Measurements from ENCODE around the gene TRIM46.
"Not testable (repeated sequence)": the region's sequence is repeated elsewhere in the genome, so short reads cannot be mapped to it uniquely, and the experiment has no call there.

TRIM46 gene

DNA sequence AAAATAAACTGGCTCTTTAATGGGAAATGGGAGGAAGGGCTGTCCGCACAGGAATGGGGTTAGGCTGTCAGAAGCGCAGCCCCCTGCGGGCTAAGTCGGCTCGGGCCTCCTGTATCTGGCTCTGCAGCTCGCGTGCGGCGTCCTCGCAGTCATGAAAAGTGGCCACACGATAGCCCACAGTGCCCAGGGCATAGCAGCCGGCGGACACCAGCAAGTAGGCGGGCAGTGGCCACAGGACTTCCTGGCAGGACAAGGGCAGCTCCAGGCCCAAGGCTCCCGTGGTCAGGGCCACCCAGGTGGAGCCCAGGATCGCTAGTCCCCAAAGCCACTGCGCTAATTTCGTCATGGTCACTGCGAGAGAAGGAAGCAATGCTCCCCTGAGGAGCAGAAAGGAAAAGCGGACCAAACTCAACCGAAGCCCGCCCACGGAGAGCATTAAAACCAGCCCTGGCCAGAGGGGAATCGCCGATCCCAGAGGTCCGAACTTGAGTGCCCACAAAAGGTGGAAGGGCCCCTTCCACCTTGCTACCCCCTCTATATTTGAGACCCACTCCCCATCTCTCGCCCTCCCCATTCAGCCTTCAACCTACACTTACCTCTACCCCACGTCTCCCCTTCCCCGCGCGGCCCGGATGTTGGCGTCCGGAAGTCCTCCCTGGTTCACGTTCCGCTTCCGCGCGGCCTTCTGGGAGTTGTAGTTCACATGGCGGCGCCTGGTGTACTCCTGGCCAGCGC lies 33.6 kb upstream of the TRIM46 start, which contains the start of gene DPM3:
Gene DPM3, minus strand, starts transcription at position 637 of the 735 bp plus-strand sequence. Its CDS starts 291 bp downstream, at position 346.
- DNase-seq, result peak; percentile 89

DNA sequence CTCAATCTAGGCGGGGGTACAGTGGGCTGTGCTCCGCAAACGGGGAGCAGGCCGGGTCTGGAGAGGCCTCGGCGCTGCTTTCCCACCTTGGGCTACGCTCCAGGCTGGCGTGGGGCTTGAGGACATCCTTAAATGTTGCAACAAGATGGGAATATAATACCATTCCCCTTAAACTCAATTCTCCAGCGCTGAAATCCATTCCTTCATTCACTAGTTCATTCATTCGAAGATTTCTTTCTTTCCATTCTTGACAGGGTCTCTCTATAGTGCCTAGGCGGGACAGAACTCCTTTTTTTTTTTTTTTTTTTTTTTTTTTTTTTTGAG lies 33.1 kb upstream of the TRIM46 start:
- no peak for DNase-seq

DNA sequence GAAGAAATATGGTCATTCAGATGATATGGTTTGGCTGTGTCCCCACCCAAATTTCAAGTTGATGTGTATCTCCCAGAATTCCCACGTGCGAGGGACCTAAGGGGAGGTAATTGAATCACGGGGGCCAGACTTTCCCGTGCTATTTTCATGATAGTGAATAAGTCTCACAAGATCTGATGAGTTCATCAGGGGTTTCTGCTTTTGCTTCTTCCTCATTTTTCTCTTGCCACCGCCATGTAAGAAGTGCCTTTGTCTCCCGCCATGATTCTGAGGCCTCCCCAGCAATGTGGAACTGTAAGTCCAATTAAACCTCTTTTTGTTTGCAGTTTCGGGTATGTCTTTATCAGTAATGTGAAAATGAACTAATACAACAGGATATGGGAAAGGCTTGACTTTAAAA lies 31.9 kb upstream of the TRIM46 start:
- DNase-seq, result no peak

DNA sequence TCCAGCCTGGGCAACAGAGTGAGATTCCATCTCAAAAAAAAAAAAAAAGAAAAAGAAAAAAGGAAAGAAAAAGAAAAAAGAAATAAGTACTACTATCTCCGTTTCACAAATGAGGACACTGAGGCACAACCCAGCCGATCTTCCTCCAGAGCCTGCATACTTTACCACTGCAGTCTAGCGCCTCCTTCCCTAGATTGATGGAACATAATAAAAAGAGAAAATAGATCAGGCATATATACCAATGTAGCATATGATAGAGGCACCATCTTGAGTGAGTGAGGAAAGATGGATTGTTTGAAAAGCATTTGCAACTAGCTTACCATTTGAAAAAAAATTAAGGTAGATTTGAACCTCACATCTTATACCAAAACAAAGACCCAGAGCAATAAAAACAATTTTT lies 28.2 kb upstream of the TRIM46 start:
- no peak for DNase-seq

DNA sequence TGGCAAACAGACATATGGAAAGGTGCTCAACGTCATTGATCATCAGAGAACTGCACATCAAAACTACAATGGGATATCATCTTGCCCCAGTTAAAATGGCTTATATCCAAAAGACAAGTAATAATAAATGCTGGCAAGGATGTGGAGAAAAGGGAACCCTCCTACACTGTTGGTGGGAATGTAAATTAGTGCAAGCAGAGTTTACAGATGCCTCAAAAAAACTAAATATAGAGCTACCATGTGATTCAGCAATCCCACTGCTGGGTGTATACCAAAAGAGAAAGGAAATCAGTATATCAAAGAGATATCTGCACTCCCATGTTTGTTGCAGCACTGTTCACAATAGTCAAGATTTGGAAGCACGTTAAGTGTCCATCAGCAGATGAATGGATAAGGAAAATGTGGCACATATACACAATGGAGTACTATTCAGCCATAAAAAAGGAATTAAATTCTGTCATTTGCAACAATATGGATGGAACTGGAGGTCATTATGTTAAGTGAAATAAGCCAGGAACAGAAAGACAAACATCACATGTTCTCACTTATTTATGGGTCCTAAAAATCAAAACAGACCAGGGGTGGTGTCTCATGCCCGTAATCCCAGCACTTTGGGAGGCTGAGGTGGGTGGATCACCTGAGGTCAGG lies 17.5 kb upstream of the TRIM46 start:
- DNase-seq, result not testable (repeated sequence)

DNA sequence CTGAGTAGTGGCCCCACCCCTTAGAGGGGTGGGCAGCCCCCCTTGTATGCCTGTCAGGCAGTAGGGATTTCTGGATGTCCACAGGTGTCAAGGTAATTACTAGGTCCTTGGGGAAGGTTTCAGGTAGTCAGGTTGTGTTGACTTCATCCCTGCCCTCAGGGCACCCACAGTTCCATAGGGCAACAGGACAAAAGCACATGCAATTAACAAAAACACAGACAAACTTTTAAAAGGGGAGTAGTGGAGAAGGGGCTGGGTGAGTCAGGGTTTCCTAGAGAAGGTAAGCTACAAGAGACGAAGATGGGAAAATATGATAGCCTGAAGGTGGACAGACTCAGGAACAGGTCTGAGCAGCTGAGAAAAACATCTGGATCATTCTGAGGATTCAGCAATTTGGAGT lies 14.7 kb upstream of the TRIM46 start:
- DNase-seq, result no peak

DNA sequence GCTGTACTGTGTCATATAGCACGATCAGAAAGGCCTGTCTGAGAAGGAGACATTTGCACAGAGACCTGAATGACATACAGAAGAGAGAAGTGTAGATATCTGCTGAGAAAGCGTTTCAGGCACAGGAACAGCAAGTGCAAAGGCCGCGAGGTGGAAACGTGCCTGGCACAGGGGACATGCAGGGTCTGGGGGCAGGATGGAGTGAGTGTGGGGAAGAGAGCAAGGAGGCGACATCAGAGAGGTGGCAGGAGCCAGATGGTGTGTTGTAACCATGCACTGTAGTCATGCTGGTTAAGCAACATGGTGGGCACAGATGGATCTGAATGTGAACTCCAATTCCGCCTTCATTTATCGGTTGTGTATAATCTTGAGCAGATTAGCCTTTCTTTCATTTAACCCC lies 13.5 kb upstream of the TRIM46 start:
- no peak for DNase-seq

DNA sequence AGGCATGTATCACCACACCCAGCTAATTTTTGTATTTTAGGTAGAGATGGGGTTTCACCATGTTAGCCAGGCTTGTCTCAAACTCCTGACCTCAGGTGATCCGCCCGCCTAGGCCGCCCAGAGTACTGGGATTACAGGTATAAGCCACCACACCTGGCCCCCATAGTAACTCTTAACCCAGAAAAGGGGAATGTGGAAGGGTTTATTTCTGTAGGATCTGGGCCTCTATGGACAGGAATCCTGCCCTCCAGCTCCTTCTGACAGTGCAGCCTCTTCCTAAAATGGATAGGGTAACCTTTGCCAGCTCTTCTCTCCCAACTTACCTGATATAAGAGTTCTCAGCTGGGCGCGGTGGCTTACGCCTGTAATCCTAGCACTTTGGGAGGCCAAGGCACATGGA lies 11.0 kb upstream of the TRIM46 start:
- DNase-seq, result not testable (repeated sequence)

DNA sequence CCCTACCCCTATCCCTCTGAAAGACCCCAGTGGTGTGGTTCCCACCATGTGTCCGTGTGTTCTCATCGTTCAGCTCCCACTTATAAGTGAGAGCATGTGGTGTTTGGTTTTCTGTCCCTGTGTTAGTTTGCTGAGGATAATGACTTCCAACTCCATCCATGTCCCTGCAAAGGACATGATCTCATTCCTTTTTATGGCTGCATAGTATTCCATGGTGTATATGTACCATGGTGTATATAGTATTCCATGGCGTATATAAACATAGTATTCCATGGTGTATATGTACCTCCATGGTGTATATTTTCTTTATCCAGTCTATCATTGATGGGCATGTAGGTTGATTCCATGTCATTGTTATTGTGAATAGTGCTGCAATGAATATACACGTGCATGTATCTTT lies 9.9 kb upstream of the TRIM46 start:
- not testable (repeated sequence) for DNase-seq

DNA sequence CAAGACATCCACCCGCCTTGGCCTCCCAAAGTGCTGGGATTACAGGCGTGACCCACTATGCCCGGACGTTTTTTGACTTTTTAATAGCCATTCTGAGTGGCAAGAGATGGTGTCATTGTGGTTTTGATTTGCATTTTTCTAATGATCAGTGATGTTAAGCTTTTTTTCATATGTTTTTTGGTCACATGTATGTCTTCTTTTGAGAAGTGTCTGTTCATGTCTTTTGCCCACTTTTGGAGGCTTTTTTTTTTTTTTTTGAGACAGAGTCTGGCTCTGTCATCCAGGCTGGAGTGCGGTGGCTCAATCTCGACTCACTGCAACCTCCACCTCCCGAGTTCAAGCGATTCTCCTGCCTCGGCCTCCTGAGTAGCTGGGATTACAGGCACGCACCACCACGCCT lies 9.0 kb upstream of the TRIM46 start:
- not testable (repeated sequence) for DNase-seq

DNA sequence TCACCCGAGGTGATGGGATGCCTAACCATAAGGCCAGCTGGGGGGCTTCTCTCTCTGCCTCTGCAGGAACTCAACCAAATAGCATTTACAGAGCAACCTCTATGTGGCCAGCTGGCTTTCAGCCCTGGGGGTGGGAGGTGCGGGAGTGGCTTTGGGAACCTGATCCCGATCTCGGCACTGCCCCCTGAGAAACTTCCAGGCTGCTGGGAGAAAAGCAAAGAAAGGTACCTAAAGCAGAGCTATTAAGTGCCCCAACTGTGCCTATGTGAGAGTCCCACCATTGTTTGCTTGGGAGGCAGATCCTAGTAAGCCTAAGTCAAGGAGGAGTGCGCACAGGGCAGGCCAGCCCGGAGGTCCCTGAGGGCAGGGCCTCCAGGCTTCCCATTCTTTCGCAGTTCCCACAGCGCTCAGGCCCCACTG lies 7.6 kb upstream of the TRIM46 start:
- no peak for DNase-seq

DNA sequence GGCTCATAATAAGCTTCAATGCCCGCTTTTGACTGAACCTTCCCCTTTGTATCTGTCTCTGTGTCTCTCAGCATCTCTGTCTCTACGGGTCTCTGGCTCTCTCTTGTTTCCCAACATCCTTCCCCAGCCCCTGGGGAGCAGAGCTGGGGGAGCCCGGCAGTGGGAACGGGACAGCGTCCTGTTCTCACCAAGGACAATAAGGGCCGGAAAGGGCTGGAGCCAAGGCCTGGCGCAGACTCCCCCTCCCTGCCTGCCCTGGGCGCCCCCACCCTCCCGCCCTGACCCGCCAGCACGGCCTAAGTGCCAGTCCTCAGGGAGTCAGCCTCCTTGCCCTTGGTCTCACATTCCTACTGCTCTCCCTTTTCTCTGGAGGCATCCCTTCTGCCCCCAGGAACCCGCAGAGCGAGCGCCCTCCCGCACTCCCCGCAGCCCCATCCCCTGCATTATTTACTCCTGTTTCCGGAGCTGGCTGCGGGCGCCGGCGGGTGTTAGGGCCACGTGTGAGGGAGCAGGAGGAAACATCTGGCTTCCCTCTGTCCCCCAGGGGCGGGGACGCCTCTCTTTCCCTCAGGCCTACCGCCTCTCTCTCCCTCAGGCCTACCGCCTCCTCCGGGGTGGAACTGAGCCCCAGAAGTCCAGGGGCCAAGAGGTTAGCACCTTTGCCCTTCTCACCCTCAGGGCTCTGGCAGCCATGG lies 7.0 kb upstream of the TRIM46 start:
- no peak for DNase-seq

DNA sequence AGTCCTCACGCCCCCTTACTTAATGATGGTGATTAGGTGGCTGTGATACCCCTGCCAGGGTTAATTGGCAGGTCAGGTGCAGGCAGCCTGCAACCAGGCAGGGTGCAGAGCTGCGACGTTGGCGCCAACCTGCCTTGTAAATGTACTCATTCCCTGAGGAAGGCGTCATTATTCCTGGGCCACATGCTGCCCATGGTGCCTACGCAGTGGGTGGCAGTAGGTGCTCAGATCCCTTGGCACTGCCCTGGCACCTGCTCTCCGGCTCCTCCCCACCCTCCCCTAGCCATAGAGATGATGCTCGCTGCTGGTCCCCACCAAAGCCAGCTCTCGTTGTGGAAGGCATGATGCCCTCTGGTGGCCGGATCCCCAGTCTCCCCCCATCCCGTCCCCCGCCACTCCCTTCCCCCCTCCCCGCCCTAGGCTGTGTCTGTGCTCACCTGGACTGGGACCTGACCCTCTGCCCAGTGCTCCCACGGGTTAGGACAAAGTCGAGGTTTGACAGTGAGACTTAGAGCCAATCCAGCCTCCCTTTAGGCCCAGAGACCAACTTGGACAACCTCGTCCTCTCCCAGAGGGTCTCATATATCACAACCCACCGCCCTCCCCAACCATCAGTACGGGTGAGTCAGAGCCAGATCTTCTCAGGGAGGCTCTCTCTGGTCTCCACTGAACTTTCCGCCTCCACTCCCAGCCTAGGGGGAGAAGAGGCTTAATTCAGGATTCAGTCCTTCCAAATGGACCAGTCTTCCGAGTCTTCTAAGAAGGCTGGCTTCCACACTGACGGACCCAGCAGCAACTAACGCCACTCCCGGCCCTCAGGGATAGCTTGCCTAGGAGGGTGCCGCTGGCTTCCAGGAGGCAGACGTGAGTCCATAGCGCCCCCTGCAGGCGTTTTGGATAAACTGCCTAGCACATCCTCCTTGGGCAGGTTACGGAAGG lies 6.2 kb upstream of the TRIM46 start:
- DNase-seq, result peak; percentile 86

DNA sequence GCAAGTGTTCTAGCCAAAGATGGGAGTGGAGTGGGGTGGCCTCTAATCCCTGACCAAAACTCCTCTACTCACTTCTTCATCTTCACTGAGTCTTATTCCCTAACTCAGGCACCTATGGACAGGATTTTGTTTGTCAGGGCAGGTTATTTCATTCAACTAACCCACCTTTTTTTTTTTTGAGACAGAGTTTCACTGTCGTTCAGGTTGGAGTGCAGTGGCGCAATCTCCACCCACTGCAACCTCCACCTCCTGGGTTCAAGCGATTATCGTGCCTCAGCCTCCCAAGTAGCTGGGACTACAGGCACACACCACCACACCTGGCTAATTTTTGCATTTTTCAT lies 5.6 kb upstream of the TRIM46 start:
- DNase-seq, result not testable (repeated sequence)

DNA sequence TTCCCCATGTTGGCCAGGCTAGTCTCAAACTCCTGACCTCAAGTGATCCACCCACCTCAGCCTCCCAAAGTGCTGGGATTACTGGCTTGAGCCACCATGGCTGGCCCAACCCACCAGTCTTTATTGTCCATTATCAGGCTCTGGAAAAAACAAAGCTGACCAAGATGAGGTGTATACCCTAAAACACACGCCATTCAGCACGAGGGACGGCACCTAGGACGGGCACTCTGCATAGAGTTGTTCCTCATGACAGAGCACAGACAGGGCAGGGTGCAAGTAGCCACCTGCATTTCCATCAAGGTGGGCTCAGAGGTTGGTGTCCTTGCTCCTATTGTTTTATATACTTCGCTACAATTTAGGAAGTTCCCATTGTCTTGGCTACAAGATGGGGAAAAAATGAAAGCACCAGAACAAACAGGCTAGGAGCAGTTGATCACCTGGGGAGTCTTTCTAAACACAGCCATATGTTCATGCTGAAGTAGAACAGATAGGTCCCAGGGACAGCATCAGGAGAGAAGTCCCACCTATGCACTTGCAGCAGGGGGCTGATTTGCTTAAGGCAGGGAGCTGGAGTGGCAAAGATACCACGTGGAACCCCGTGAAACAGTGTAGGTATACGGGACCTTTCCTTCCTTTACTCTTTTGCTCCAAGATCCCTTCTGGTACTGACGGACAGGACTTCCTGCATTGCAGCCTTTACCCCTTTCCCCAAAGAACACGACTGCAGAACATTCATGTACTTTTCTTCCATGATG lies 5.0 kb upstream of the TRIM46 start:
- DNase-seq, result no peak

DNA sequence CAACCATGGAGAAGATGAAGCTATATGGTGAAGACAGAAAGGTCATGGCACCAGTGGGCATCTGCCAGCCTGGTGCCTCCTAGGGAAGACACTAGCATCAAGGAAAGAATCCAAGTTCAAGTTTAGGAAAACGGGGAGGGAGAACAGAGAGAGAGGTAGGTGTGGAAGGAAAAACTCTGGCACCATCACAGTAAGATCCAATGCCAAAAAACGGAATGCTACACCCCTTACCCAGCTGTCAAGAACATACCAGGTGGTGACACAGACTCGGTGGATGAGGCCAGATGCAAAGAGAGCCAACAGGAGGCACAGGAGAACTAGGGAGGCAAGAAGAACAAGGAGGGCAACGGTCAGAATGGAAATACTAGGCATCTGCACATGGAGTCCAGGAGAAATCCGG lies 4.1 kb upstream of the TRIM46 start:
- DNase-seq, result no peak

DNA sequence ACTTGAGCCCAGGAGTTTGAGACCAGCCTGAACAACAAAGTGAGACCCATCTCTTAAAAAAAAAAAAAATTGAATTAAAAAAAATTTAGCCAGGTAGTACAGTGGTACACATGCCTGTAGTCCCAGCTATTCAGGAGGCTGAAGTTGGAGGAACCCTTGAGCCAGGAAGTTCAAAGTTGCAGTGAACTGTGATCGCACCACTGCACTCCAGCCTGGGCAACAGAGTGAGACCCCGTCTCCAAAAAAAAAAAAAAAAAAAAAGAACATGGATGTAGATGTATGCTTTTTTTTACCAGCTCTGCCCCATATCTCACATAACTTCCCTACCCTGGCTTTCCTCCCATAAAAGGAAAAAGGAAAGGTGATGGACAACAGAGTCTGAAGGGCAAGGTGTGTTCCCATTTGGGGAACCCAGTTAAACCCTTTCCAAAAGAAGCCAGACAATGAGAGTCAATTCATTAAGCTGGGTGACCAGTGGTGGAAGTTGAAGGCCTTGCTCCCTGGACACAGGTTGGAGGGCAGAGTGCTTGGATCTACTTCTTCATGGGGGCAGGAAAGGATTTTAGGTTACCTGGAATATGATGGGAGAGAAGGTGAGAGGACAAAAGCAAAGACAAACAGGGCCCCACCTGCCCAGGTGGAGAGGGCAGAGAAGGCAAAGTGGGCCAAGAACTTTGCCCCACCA lies 3.4 kb upstream of the TRIM46 start:
- no peak for DNase-seq

DNA sequence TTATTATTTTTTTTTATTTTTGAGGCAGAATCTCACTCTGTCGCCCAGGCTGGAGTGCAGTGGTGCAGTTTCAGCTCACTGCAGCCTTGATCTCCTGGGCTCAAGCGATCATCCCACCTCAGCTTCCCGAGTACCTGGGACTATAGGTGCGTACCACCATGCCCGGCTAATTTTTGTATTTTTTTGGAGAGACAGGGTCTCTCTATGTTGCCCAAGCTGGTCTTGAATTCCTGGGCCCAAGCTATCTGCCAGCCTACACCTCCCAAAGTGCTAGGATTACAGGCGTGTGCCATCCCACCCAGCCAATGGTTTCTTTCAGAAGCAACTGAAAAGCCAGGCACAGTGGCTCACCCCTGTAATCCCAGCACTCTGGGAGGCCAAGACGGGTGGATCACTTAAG lies 2.8 kb upstream of the TRIM46 start:
- DNase-seq, result no peak

DNA sequence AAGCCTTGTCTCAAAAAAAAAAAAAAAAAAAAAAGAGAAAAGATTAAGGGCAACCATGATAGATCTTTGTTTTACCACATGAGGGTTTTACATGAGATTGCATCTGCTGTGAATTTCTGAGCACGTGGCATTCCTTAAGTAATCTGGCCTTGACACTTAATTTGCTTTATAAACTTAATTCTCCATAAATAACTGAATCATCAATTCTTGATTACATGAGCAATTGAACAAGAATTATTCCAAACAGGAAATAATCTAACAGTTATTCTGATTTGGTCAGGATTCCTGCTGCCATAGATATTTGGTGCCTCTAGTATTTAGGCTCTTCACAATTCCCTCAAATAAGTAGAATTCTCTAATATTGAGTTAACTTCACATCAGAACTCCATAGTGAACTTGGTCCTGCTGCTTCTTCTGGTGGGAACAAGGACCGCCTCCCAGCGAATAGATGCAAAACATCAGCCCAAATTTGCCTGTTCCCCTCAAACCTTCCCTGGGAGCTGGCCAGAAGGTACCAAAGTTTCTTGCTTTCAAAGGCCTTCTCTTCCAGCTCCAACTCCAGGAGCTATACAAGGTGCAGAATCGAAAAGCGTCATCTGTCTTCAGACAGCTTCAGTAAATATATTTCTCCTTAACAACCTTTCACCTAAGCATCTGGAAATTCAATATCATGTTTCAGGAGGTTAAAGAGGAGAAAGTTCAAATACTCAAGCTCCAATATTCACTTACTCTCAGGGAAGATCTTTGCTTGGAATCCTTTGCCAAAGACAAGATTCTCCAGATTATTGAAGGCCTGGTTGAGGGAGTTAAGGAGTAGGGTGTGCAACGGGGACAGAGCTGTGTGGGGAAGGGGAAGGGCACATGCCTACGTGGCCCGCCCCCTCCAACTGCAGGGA lies 1.6 kb upstream of the TRIM46 start:
- DNase-seq, result no peak

DNA sequence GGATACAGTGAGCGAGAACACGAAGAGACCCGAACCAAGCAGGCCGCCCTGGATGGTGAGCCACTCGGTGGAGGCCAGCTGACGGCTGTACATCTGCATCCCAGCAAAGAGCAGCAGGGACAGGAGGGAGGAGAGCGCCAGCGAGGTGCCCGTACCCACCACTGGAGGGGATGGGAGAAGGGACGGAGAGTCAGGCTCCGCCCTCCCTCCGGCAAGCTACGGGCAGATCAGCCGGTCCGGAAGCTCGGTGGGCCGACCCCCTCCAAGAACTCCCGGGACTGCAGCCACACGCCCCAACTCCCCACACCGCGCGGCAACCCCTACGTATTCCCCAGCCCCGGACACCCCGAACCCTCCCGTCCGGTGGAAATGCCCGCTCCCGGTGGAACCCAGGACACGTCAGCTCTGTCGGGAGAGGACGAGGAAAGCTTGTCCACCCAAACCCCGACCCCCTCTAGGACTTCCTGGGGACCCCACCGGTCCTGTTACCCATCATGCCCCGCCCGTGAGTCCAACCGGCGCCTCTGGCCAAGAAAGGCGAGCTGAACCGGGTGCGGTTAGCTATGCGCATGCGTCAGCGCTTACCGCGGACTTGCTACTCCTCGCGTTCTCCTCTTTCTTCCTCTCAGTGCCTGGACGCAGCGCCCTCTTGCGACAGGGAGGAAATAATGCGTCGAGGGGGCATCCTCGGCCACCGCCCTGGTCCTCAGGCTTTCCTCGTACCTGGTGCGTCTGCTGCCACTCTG lies 744 bp upstream of the TRIM46 start, which contains the start of gene KRTCAP2:
Gene KRTCAP2, minus strand, starts transcription at position 573 of the 746 bp plus-strand sequence. Its CDS starts 80 bp downstream, at position 493.
- DNase-seq, result peak; percentile 94

All from activated CD4-positive, CD25-positive, alpha-beta regulatory T cell treated with anti-CD3 and anti-CD28 coated beads, Interleukin-2, amount 50 U/mL, for 72 hours (primary cell).